Transverse colon (tissue), 4 donors: ENCODE results near the gene CDCA7L. TPM values are rescaled to one million over a fixed set of nuclear protein-coding genes. Genes with fewer than 3 reads are reported as not detected.

ENCODE experiments used
- DNase-seq: peaks from one replicate; pipeline ENCODE4 v3.0.0-alpha.2; 2019
- H3K27ac ChIP-seq, 4 donors: fragments of 200-600 bp; sonication (generic); 2 replicates each; pipeline ENCODE4 v1.5.1; 2016 to 2018; ENCODE audit warnings: inconsistent platforms in 4 of 4
- H3K27me3 ChIP-seq: fragments of 200-600 bp; sonication (generic); 2 replicates; pipeline ENCODE4 v1.5.1; 2017; ENCODE audit warnings: inconsistent platforms
- H3K36me3 ChIP-seq, 4 donors: fragments of 200-600 bp; sonication (generic); 2 replicates each; pipeline ENCODE4 v1.5.1; 2017 to 2019; ENCODE audit warnings: inconsistent platforms in 4 of 4
- H3K4me1 ChIP-seq, 4 donors: fragments of 200-600 bp; sonication (generic); 2 replicates each; pipeline ENCODE4 v1.5.1; 2017 to 2020; ENCODE audit warnings: inconsistent platforms in 4 of 4
- H3K4me3 ChIP-seq, 4 donors: fragments of 200-600 bp; sonication (generic); 1 replicate in 1 of 4; 2 replicates in 3 of 4; pipeline versions ENCODE4 v1.5.1 to v1.6.1; 2017 to 2019; ENCODE audit warnings: inconsistent platforms in 4 of 4
- H3K9me3 ChIP-seq, 2 donors: fragments of 200-600 bp; sonication (generic); 2 replicates each; pipeline ENCODE4 v1.5.1; 2017 to 2019; ENCODE audit warnings: inconsistent platforms in 2 of 2
- EP300 ChIP-seq: sonication (generic); formaldehyde crosslinking; IDR thresholded peaks from one replicate; pipeline ENCODE4 v1.6.1; 2017; ENCODE audit warnings: antibody characterized with exemption, low read depth
- POLR2A ChIP-seq: fragments of 450-650 bp; IDR thresholded peaks from one replicate; pipeline ENCODE4 v1.6.1; 2016; ENCODE audit warnings: antibody characterized with exemption, mild to moderate bottlenecking, moderate library complexity
- POLR2AphosphoS5 ChIP-seq, 3 donors: sonication (generic); formaldehyde crosslinking; IDR thresholded peaks; one replicate each; pipeline ENCODE4 v1.6.1; 2016; ENCODE audit warnings: antibody characterized with exemption in 3 of 3
- WGBS, 2 donors: methylation state at CpG; one replicate each; pipeline ENCODE4 v1.1.5; 2018; ENCODE audit warnings: low coverage in 1 of 2; 5-methylcytosine and 5-hydroxymethylcytosine counted together
- in situ Hi-C, 4 donors: fragments of 200-750 bp; cut with MboI; loops; one replicate each; pipeline versions ENCODE4 v1.15.0 to v1.15.1; 2017; ENCODE audit warnings: low sequenced_read_pairs in 3 of 4, low pct_ligation_motif_present in 1 of 4, low pct_unique_long_range_greater_than_20kb in 1 of 4
- intact Hi-C: fragments of 100-400 bp; cut with DNase I; formaldehyde crosslinking; loops from one replicate; pipeline ENCODE4 v1.15.1; 2023; ENCODE audit warnings: low total_unique reads
- total RNA-seq, 4 donors: library from RNA; depleted of rRNA; stranded (reverse); fragments of >200 nt; gene quantifications; one replicate each; pipeline ENCODE4 v1.1.0, GENCODE V29; 2016
- TF ChIP-seq, protein P1 (sequence below), 5 experiments: fragments of 200-600 bp in 3 of 5; fragments of 450-650 bp in 2 of 5; sonication (generic) in 3 of 5; IDR thresholded peaks; 1 replicate in 2 of 5; 2 replicates in 3 of 5; pipeline ENCODE4 v1.5.1; 2016 to 2017; ENCODE audit warnings: antibody characterized with exemption in 5 of 5, inconsistent platforms in 3 of 5, mild to moderate bottlenecking in 2 of 5, moderate library complexity in 1 of 5

The CDCA7L gene
- total RNA-seq, 4 donors from 2014 or later, result 9.0 to 24.0 (median 13.2) TPM

DNA sequence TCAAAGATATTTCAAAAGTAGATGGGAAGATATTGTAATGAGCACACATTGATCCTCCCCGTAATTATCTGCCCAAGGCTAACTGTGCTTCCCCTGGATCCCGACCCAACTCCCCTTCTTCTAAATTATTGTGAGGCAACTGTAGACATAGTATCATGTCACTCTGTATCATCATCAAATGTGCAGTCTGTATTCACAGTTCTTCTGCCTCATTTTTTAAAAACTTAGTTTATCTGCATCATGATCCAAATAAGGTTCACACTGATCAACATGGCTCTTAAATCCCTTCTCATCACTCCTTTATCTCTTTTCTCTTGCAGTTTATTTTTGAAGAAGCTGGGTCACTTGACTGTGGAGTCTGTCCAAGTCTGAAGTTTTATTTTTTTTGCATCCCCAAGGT, 27.5 kb downstream of the CDCA7L start:
- DNase-seq, result no peak
- Histone ChIP-seq H3K27ac (no peak overlapping the region), H3K27me3 (no peaks in the 10 kb centered on the region), H3K9me3 (no peaks in the 10 kb centered on the region), H3K36me3 (no peaks in the 10 kb centered on the region), H3K4me1 (no peaks in the 10 kb centered on the region), H3K4me3 (no peak overlapping the region)
- WGBS, 2 donors, result 90 to 92% methylated on average over 2 of the region's 2 CpGs
- in situ Hi-C loops, result no loop called here
- intact Hi-C loops, result no loop called here
- TF ChIP-seq POLR2A (no peak), EP300 (no peak), POLR2AphosphoS5 (IDR thresholded peaks at IDR 0.05) (no peak)
- TF ChIP-seq, protein P1, sequence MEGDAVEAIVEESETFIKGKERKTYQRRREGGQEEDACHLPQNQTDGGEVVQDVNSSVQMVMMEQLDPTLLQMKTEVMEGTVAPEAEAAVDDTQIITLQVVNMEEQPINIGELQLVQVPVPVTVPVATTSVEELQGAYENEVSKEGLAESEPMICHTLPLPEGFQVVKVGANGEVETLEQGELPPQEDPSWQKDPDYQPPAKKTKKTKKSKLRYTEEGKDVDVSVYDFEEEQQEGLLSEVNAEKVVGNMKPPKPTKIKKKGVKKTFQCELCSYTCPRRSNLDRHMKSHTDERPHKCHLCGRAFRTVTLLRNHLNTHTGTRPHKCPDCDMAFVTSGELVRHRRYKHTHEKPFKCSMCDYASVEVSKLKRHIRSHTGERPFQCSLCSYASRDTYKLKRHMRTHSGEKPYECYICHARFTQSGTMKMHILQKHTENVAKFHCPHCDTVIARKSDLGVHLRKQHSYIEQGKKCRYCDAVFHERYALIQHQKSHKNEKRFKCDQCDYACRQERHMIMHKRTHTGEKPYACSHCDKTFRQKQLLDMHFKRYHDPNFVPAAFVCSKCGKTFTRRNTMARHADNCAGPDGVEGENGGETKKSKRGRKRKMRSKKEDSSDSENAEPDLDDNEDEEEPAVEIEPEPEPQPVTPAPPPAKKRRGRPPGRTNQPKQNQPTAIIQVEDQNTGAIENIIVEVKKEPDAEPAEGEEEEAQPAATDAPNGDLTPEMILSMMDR (IDR thresholded peaks at IDR 0.05), result no peak

GRCh38 chr7:21916629-21917028, 29.1 kb downstream of the CDCA7L start:
- no peaks in the 10 kb centered on the region for H3K4me1 ChIP-seq
- no peaks in the 10 kb centered on the region for H3K9me3 ChIP-seq
- intact Hi-C loops, result no loop called here
- DNase-seq, result no peak
- no peak overlapping the region for H3K27ac ChIP-seq
- WGBS, 2 donors, result 65 to 86% methylated on average over 5 of the region's 5 CpGs
- TF ChIP-seq POLR2AphosphoS5 (IDR thresholded peaks at IDR 0.05) (no peak), EP300 (no peak), POLR2A (no peak)
- TF ChIP-seq, protein P1 (IDR thresholded peaks at IDR 0.05), result no peak
- H3K4me3 ChIP-seq, result no peak overlapping the region
- in situ Hi-C loops, result no loop called here
- no peaks in the 10 kb centered on the region for H3K27me3 ChIP-seq
- no peaks in the 10 kb centered on the region for H3K36me3 ChIP-seq

DNA sequence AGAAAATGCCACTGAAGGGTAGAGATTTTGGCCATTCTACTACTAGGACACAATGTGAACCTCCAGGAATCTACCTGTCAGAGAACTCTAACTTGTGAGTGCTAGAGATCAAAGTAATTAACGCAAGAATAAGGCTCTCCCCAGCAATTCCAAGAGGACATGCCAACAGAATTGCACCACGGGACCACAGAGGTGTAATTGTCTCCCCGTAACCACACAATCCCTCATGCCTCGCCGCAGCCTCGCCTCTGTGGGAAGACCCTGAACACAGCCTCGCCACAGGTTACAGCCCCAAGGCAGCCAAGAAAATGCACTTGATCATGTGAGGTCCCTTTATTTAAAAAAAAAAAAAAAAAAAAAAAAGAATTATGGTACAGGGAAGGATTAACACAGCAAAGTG, 29.5 kb downstream of the CDCA7L start:
- H3K27ac ChIP-seq, result no peak overlapping the region
- DNase-seq, result no peak
- intact Hi-C loops (no loop called here), in situ Hi-C loops (no loop called here)
- 96% methylated on average over 7 of the region's 7 CpGs; no CpG with 5 or more reads in 1 of the 2 donors for WGBS, 2 donors
- H3K36me3 ChIP-seq, result no peaks in the 10 kb centered on the region
- H3K4me1 ChIP-seq, result no peaks in the 10 kb centered on the region
- no peaks in the 10 kb centered on the region for H3K9me3 ChIP-seq
- TF ChIP-seq POLR2AphosphoS5 (IDR thresholded peaks at IDR 0.05), result no peak
- TF ChIP-seq, protein P1 (IDR thresholded peaks at IDR 0.05), result no peak
- TF ChIP-seq POLR2A, result no peak
- TF ChIP-seq EP300, result no peak
- no peak overlapping the region for H3K4me3 ChIP-seq
- H3K27me3 ChIP-seq, result no peaks in the 10 kb centered on the region

- Histone ChIP-seq H3K4me1 (no peaks in the 10 kb centered on the region), H3K9me3 (no peaks in the 10 kb centered on the region), H3K4me3 (no peak overlapping the region), H3K27me3 (no peaks in the 10 kb centered on the region), H3K36me3 (no peaks in the 10 kb centered on the region), H3K27ac (no peak overlapping the region)
- DNase-seq, result no peak
- in situ Hi-C loops (no loop called here), intact Hi-C loops (no loop called here)
- TF ChIP-seq POLR2AphosphoS5 (IDR thresholded peaks at IDR 0.05) (no peak), EP300 (no peak), POLR2A (no peak)
- TF ChIP-seq, protein P1 (IDR thresholded peaks at IDR 0.05), result no peak
- WGBS, 2 donors, result 83 to 86% methylated on average over 1 to 3 of the region's 3 CpGs
These were observed 30.6 kb downstream of the CDCA7L start for GRCh38 chr7:21915140-21915539.
